Right atrium auricular region (tissue), 2 donors: Measurements from ENCODE around the gene APEX1. TPM values are rescaled to one million over a fixed set of nuclear protein-coding genes. Genes with fewer than 3 reads are reported as not detected.

Source experiments
- DNase-seq: peaks from one replicate; pipeline ENCODE4 v3.0.0-alpha.2; 2019; ENCODE audit warnings: low spot score
- H3K27ac ChIP-seq, 2 donors: fragments of 200-600 bp; sonication (generic); 1 replicate in 1 of 2; 2 replicates in 1 of 2; pipeline ENCODE4 v1.5.1; 2016 to 2019
- H3K27me3 ChIP-seq, 2 donors: fragments of 200-600 bp; sonication (generic); one replicate each; pipeline versions ENCODE4 v1.5.1 to v1.6.0; 2017 to 2019
- H3K36me3 ChIP-seq: fragments of 200-600 bp; sonication (generic); one replicate; pipeline ENCODE4 v1.5.1; 2016
- H3K4me1 ChIP-seq, 2 donors: fragments of 200-600 bp; sonication (generic); one replicate each; pipeline versions ENCODE4 v1.5.1 to v1.6.0; 2017 to 2019
- H3K4me3 ChIP-seq, 2 donors: fragments of 200-600 bp; sonication (generic); 1 replicate in 1 of 2; 2 replicates in 1 of 2; pipeline ENCODE4 v1.5.1; 2017 to 2019; ENCODE audit warnings: mild to moderate bottlenecking in 1 of 2, moderate library complexity in 1 of 2
- H3K9me3 ChIP-seq, 2 donors: fragments of 200-600 bp; sonication (generic); one replicate each; pipeline ENCODE4 v1.5.1; 2019
- total RNA-seq, 2 donors: library from RNA; depleted of rRNA; stranded (reverse); fragments of >200 nt; gene quantifications; one replicate each; pipeline ENCODE4 v1.1.0, GENCODE V29; 2016
- TF ChIP-seq, protein P1 (sequence below), 2 donors: fragments of 200-600 bp; sonication (generic); IDR thresholded peaks; one replicate each; pipeline ENCODE4 v1.5.1; 2019; ENCODE audit warnings: antibody characterized with exemption in 2 of 2

Gene APEX1
- total RNA-seq, 2 donors from 2014 or later = 72.6 to 97.6 TPM

DNA sequence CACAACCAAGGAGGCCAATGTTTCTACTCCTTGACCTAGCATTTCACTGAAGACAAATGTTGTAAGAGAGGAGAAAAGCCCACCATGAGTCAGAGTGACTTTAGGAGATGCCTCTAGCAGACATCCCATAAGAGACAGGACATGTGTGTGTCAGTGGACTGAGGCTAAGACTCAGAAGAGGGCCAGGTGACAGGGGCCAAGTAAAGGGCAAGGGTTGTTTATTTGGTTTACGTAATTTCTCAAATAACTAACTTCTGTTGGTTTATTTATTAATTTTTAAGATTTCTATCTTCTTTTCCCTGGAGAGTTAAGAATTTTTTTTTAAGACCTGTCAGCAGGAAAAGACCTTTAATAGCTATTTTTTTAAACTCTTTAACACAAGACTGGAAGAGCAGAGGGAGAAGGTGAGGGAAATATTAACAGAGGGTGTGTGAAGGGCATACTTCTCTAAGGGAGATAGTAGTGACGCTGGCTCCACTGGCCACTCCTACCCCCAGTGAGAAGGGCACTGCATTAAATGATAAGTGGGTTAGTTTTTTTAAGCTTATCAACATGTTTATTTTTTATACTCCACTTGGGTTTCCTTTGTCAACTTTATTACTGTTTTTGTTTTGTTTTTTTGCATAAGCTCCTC is 17.6 kb downstream of the APEX1 start:
- Histone ChIP-seq H3K36me3 (peaks cover 20% of the 10 kb centered on the region), H3K9me3 (no peaks in the 10 kb centered on the region), H3K4me1 (peaks cover 0 to 35% of the 10 kb centered on the region in 2 donors), H3K27ac (no peak overlapping the region), H3K27me3 (no peaks in the 10 kb centered on the region), H3K4me3 (no peak overlapping the region)
- DNase-seq = no peak
- TF ChIP-seq, protein P1, sequence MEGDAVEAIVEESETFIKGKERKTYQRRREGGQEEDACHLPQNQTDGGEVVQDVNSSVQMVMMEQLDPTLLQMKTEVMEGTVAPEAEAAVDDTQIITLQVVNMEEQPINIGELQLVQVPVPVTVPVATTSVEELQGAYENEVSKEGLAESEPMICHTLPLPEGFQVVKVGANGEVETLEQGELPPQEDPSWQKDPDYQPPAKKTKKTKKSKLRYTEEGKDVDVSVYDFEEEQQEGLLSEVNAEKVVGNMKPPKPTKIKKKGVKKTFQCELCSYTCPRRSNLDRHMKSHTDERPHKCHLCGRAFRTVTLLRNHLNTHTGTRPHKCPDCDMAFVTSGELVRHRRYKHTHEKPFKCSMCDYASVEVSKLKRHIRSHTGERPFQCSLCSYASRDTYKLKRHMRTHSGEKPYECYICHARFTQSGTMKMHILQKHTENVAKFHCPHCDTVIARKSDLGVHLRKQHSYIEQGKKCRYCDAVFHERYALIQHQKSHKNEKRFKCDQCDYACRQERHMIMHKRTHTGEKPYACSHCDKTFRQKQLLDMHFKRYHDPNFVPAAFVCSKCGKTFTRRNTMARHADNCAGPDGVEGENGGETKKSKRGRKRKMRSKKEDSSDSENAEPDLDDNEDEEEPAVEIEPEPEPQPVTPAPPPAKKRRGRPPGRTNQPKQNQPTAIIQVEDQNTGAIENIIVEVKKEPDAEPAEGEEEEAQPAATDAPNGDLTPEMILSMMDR (IDR thresholded peaks at IDR 0.05) = no peak

DNA sequence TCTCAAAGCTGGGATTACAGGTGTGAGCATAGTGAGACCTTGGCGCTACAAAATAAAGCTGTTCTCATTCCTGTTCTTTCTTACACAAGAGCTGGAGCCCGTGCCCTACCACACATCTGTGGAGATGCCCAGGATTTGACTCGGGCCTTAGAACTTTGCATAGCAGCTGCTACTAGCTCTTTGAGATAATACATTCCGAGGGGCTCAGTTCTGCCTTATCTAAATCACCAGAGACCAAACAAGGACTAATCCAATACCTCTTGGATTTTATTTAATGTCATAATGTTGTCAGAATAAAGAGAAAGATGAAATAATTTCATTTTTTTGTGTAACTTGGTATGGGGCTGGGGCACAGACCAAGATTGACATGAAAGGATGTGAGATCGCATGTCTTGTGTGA is 21.8 kb downstream of the APEX1 start:
- no peaks in the 10 kb centered on the region for H3K9me3 ChIP-seq

DNA sequence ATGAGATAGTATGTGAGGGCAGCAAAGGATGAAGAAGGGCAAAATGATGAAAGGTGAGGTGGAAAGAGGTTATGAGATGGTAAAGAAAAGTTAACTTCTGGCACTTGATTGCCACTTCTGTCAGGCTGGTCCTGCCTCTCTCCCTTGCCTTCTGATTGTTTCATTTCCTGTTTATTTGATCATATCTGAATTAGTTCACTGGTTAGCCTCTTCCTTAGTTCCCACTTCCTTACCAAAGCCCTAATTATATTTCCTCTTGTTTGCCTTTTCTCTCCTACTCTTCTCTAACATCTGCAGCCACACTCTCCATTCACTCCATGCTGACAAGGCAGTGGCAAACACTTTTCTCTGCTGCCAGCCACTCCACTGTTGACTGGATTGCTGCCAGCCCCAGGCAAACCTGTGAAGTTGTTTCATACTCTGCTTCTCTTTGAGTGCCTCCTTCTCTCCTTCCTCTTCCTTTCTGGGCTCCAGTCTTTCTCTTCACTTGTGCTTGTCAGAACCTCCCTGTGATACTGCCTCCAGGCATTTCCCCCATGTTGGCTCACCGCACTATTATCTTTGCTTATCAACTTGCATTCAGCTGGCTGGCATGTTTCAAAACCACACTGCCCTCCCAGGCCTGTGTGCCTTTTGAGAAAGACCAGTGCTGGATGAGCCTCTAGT is 22.3 kb downstream of the APEX1 start:
- no peak for DNase-seq
- Histone ChIP-seq H3K4me3 (no peak overlapping the region), H3K4me1 (peaks cover 0 to 21% of the 10 kb centered on the region in 2 donors), H3K27me3 (no peaks in the 10 kb centered on the region), H3K27ac (peak overlapping the region; percentile 42 to 65), H3K36me3 (peaks cover 20% of the 10 kb centered on the region), H3K9me3 (no peaks in the 10 kb centered on the region)
- TF ChIP-seq, protein P1 (IDR thresholded peaks at IDR 0.05) = no peak

More for the DNA sequence above, 21.8 kb downstream of the APEX1 start:
- peaks cover 20% of the 10 kb centered on the region for H3K36me3 ChIP-seq
- TF ChIP-seq, protein P1 (IDR thresholded peaks at IDR 0.05) = no peak
- no peak overlapping the region for H3K4me3 ChIP-seq
- peak overlapping the region in 1 of 2 donors; percentile 65 for H3K27ac ChIP-seq
- DNase-seq = no peak
- no peaks in the 10 kb centered on the region for H3K27me3 ChIP-seq
- peaks cover 0 to 21% of the 10 kb centered on the region in 2 donors for H3K4me1 ChIP-seq

DNA sequence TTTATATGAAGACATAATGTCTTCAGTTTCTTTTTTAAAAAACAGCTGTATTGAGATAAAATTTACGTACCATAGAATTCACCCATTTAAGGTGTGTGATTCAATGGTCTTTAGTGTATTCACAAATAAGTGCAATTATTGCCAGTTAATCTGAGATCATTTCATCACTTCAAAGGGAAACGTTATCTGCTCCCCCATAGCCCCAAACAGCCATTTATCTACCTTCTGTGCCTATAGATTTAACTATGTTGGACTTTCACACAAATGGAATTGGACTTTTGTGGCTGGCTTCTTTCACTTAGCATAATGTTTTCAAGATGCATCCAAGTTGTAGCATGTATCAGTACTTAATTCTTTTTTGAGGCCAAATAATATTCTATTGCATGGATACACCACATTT is 23.9 kb downstream of the APEX1 start:
- Histone ChIP-seq H3K36me3 (peaks cover 14% of the 10 kb centered on the region), H3K4me3 (no peak overlapping the region), H3K27ac (no peak overlapping the region), H3K4me1 (peaks cover 0 to 21% of the 10 kb centered on the region in 2 donors), H3K27me3 (no peaks in the 10 kb centered on the region), H3K9me3 (no peaks in the 10 kb centered on the region)
- TF ChIP-seq, protein P1 (IDR thresholded peaks at IDR 0.05) = no peak
- DNase-seq = no peak

DNA sequence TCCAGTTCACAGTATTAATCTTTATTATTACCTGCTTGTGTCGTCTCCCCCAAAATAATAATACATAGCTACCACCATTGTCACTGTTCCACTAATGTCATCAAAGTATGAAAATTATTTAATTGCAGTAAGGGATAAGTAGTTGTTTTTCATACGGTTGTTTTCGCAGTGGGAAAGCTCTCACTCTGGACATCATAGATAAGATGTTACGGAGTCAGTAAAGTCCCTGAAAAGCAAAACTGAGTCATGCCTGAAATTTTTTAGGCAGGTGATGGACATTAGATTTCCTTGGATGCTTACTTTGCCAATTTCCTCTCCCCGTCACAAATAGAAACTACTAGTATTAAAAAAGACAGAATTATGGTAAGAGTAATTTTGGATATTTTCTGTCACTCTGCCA is 27.4 kb downstream of the APEX1 start:
- no peaks in the 10 kb centered on the region for H3K9me3 ChIP-seq
- DNase-seq = no peak
- peaks cover 0 to 10% of the 10 kb centered on the region in 2 donors for H3K4me1 ChIP-seq
- no peak overlapping the region for H3K4me3 ChIP-seq
- TF ChIP-seq, protein P1 (IDR thresholded peaks at IDR 0.05) = no peak
- H3K27ac ChIP-seq = no peak overlapping the region
- no peaks in the 10 kb centered on the region for H3K36me3 ChIP-seq
- no peaks in the 10 kb centered on the region for H3K27me3 ChIP-seq
